ACHN (cell line): ENCODE results near the gene NR2F1.
A peak's percentile ranks its signal among the peaks of the same experiment; 100 is the strongest.

Source experiments
- DNase-seq: peaks from one replicate; pipeline ENCODE4 v3.0.0-alpha.2; 2015
- in situ Hi-C: cut with HindIII; loops from 2 replicates; pipeline ENCODE4 v1.10.0; 2017; ENCODE audit warnings: low sequenced_read_pairs, low pct_ligation_motif_present, low pct_unique_long_range_greater_than_20kb

The NR2F1 gene

GRCh38 chr5:93601071-93601801, 18.2 kb downstream of the NR2F1 start:
- in situ Hi-C loops: loop anchor here (25.0 kb wide), 1 partner anchor 211 kb away; no protein-coding TSS in a partner anchor
- DNase-seq: no peak

GRCh38 chr5:93601802-93602155, 18.8 kb downstream of the NR2F1 start:
- in situ Hi-C loops: loop anchor here (25.0 kb wide), 1 partner anchor 211 kb away; no protein-coding TSS in a partner anchor
- DNase-seq: no peak

- no peak for DNase-seq
- in situ Hi-C loops: loop anchor here (25.0 kb wide), 1 partner anchor 210 kb away; no protein-coding TSS in a partner anchor
Measured at GRCh38 chr5:93602241-93603077, 19.4 kb downstream of the NR2F1 start.

- DNase-seq: no peak
- in situ Hi-C loops: loop anchor here (25.0 kb wide), 1 partner anchor 209 kb away; no protein-coding TSS in a partner anchor
Measured at GRCh38 chr5:93603078-93603792, 20.2 kb downstream of the NR2F1 start.

- in situ Hi-C loops: loop anchor here (25.0 kb wide), 1 partner anchor 208 kb away; no protein-coding TSS in a partner anchor
- DNase-seq: no peak
Measured at GRCh38 chr5:93603793-93604643, 21.0 kb downstream of the NR2F1 start.

- DNase-seq: no peak
- in situ Hi-C loops: loop anchor here (25.0 kb wide), 1 partner anchor 207 kb away; no protein-coding TSS in a partner anchor
Measured at GRCh38 chr5:93604644-93605515, 21.9 kb downstream of the NR2F1 start.

GRCh38 chr5:93606382-93606752, 23.3 kb downstream of the NR2F1 start:
- no peak for DNase-seq
- in situ Hi-C loops: loop anchor here (25.0 kb wide), 1 partner anchor 206 kb away; no protein-coding TSS in a partner anchor

- DNase-seq: peak; percentile 52
- in situ Hi-C loops: loop anchor here (25.0 kb wide), 1 partner anchor 205 kb away; no protein-coding TSS in a partner anchor
Measured at GRCh38 chr5:93607367-93608258, 24.6 kb downstream of the NR2F1 start.

GRCh38 chr5:93608855-93609254, 25.8 kb downstream of the NR2F1 start:
- in situ Hi-C loops: loop anchor here (25.0 kb wide), 1 partner anchor 203 kb away; no protein-coding TSS in a partner anchor

GRCh38 chr5:93609762-93610161, 26.7 kb downstream of the NR2F1 start:
- in situ Hi-C loops: loop anchor here (25.0 kb wide), 1 partner anchor 203 kb away; no protein-coding TSS in a partner anchor
- no peak for DNase-seq

More at GRCh38 chr5:93608855-93609254, 25.8 kb downstream of the NR2F1 start:
- no peak for DNase-seq

- in situ Hi-C loops: loop anchor here (25.0 kb wide), 1 partner anchor 202 kb away; no protein-coding TSS in a partner anchor
- DNase-seq: no peak
Measured at GRCh38 chr5:93610581-93611272, 27.7 kb downstream of the NR2F1 start.

- DNase-seq: no peak
- in situ Hi-C loops: loop anchor here (25.0 kb wide), 1 partner anchor 201 kb away; no protein-coding TSS in a partner anchor
Measured at GRCh38 chr5:93611273-93611975, 28.4 kb downstream of the NR2F1 start.

- DNase-seq: peak; percentile 27
- in situ Hi-C loops: loop anchor here (25.0 kb wide), 1 partner anchor 200 kb away; no protein-coding TSS in a partner anchor
Measured at GRCh38 chr5:93611976-93612854, 29.2 kb downstream of the NR2F1 start.

- in situ Hi-C loops: loop anchor here (25.0 kb wide), 1 partner anchor 199 kb away; no protein-coding TSS in a partner anchor
- DNase-seq: no peak
Measured at GRCh38 chr5:93612855-93613243, 29.8 kb downstream of the NR2F1 start.
